Hepatocyte (in vitro differentiated cells): Measurements from ENCODE around the gene FBXO33. TPM values are rescaled to one million over a fixed set of nuclear protein-coding genes. Genes with fewer than 3 reads are reported as not detected.

Experiments used
- DNase-seq: peaks from one replicate; pipeline ENCODE4 v3.0.0-alpha.2; 2016; ENCODE audit warnings: low spot score
- H2AFZ ChIP-seq: fragments of 200-600 bp; sonication (generic); 2 replicates; pipeline ENCODE4 v1.6.0; 2016; ENCODE audit warnings: antibody characterized with exemption, mild to moderate bottlenecking
- H3K27ac ChIP-seq: fragments of 200-600 bp; sonication (generic); 2 replicates; pipeline ENCODE4 v1.5.1; 2016; ENCODE audit warnings: mild to moderate bottlenecking
- H3K27me3 ChIP-seq: fragments of 200-600 bp; sonication (generic); 2 replicates; pipeline ENCODE4 v1.6.1; 2016
- H3K36me3 ChIP-seq: fragments of 200-600 bp; sonication (generic); replicated peaks from 2 replicates; pipeline ENCODE4 v1.5.1; 2016; ENCODE audit warnings: low read depth; ENCODE audit not compliant: insufficient read depth
- H3K4me1 ChIP-seq: fragments of 200-600 bp; sonication (generic); 2 replicates; pipeline ENCODE4 v1.5.1; 2016; ENCODE audit warnings: mild to moderate bottlenecking, moderate library complexity; ENCODE audit not compliant: insufficient read depth
- H3K4me2 ChIP-seq: fragments of 200-600 bp; sonication (generic); 2 replicates; pipeline ENCODE4 v1.6.0; 2016
- H3K4me3 ChIP-seq: fragments of 200-600 bp; sonication (generic); 2 replicates; pipeline ENCODE4 v1.5.1; 2016; ENCODE audit warnings: mild to moderate bottlenecking
- H3K79me2 ChIP-seq: fragments of 200-600 bp; sonication (generic); 2 replicates; pipeline ENCODE4 v1.6.0; 2017; ENCODE audit warnings: mild to moderate bottlenecking
- H3K9me2 ChIP-seq: fragments of 200-600 bp; sonication (generic); replicated peaks from 2 replicates; pipeline ENCODE4 v1.6.0; 2017; ENCODE audit warnings: mild to moderate bottlenecking; ENCODE audit not compliant: insufficient read depth
- H3K9me3 ChIP-seq: fragments of 200-600 bp; sonication (generic); 2 replicates; pipeline ENCODE4 v1.5.1; 2016; ENCODE audit warnings: low read depth, mild to moderate bottlenecking
- H4K20me1 ChIP-seq: fragments of 200-600 bp; sonication (generic); 2 replicates; pipeline ENCODE4 v1.6.0; 2016; ENCODE audit warnings: mild to moderate bottlenecking; ENCODE audit not compliant: insufficient read depth, poor library complexity, severe bottlenecking
- EZH2 ChIP-seq: fragments of 200-600 bp; sonication (generic); IDR thresholded peaks from 2 replicates; pipeline ENCODE4 v1.6.1; 2016; ENCODE audit warnings: antibody characterized with exemption, mild to moderate bottlenecking, borderline replicate concordance
- EZH2phosphoT487 ChIP-seq: fragments of 200-600 bp; sonication (generic); IDR thresholded peaks from one replicate; pipeline ENCODE4 v1.6.1; 2018; ENCODE audit warnings: antibody characterized with exemption, mild to moderate bottlenecking, low read depth, moderate library complexity; ENCODE audit not compliant: unreplicated experiment, severe bottlenecking
- WGBS: methylation state at CpG from one replicate; pipeline ENCODE4 v1.1.6; 2016; ENCODE audit warnings: low lambda C conversion rate; ENCODE audit errors: missing lambda C conversion rate; 5-methylcytosine and 5-hydroxymethylcytosine counted together
- polyA plus RNA-seq: library from polyadenylated mRNA; unstranded; fragments of >200 nt; fragmentation: Nextera tagmentation; extraction: Ambion mirVana; gene quantifications from 2 replicates; pipeline ENCODE4 v1.2.1, GENCODE V29; 2016
- total RNA-seq: library from RNA; depleted of rRNA; stranded (reverse); fragments of >200 nt; gene quantifications from 2 replicates; pipeline ENCODE4 v1.2.3, GENCODE V29; 2014
- TF ChIP-seq, protein P1 (sequence below): fragments of 200-600 bp; sonication (generic); IDR thresholded peaks from 2 replicates; pipeline ENCODE4 v1.5.1; 2016; ENCODE audit warnings: antibody characterized with exemption, mild to moderate bottlenecking; ENCODE audit not compliant: poor library complexity

The FBXO33 gene
- total and polyA plus RNA-seq, 2 experiments from 2014 or later = 12.0 to 19.4 TPM

DNA sequence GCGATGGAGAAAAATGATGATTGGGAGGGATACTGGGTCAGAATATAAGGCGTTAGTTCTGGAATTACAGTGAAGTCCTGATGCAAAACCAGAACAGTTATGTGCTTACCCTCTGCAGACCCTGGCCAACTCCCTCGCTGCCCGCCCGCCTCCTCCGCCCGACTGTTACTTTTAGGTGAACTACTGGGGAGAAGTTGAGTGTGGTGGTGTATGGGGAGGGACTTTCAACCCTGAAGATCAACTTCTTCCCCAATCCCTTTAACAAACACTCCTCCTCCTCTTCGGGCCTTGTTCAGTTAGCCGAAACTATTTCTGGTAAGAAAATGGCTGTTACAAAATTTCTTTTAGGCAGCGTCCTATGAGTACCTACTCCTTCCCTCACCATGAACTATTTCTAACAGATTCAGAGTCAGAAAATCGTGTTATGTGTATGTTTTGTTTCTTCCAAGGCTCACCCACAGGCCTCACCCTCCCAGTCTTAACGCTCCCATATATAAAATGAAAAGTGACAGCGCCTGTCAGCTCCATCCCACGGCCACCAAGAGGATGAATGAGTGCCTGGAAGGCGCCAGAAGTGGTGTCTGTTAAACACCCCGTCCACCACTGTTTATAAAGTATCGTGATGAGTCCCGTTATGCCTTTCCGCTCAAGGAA is 1.3 kb downstream of the FBXO33 start:
- DNase-seq = no peak
- peaks cover 56% of the 10 kb centered on the region for H3K79me2 ChIP-seq
- peak overlapping the region; percentile 92 for H3K4me3 ChIP-seq
- no peaks in the 10 kb centered on the region for H3K9me2 ChIP-seq
- no peaks in the 10 kb centered on the region for H3K36me3 ChIP-seq
- H2AFZ ChIP-seq = peak overlapping the region; percentile 47
- TF ChIP-seq, protein P1, sequence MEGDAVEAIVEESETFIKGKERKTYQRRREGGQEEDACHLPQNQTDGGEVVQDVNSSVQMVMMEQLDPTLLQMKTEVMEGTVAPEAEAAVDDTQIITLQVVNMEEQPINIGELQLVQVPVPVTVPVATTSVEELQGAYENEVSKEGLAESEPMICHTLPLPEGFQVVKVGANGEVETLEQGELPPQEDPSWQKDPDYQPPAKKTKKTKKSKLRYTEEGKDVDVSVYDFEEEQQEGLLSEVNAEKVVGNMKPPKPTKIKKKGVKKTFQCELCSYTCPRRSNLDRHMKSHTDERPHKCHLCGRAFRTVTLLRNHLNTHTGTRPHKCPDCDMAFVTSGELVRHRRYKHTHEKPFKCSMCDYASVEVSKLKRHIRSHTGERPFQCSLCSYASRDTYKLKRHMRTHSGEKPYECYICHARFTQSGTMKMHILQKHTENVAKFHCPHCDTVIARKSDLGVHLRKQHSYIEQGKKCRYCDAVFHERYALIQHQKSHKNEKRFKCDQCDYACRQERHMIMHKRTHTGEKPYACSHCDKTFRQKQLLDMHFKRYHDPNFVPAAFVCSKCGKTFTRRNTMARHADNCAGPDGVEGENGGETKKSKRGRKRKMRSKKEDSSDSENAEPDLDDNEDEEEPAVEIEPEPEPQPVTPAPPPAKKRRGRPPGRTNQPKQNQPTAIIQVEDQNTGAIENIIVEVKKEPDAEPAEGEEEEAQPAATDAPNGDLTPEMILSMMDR = no peak
- TF ChIP-seq EZH2 (no peak), EZH2phosphoT487 (no peak)
- peaks cover 15% of the 10 kb centered on the region for H3K4me1 ChIP-seq
- H3K4me2 ChIP-seq = peak overlapping the region; percentile 93
- no peaks in the 10 kb centered on the region for H3K27me3 ChIP-seq
- WGBS = 17% methylated on average over 19 of the region's 19 CpGs
- peak overlapping the region; percentile 98 for H3K27ac ChIP-seq
- peaks cover 14% of the 10 kb centered on the region for H4K20me1 ChIP-seq
- H3K9me3 ChIP-seq = no peaks in the 10 kb centered on the region

DNA sequence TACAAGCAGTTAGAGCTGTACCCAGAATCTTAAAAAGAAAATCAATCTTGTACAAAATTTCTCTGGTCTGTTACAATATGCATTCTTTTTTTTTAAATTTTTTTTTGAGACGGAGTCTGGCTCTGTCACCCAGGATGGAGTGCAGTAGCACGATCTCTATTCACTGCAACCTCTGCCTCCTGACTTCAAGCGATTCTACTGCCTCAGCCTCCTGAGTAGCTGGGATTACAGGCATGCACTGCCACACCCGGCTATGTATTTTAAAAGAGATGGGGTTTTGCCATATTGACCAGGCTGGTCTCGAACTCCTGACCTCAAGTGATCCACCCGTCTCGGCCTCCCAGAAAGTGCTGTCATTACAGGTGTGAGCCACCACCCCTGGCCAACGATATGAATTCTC is 4.1 kb downstream of the FBXO33 start:
- Histone ChIP-seq H4K20me1 (peaks cover 18% of the 10 kb centered on the region), H3K4me1 (peaks cover 15% of the 10 kb centered on the region), H3K36me3 (no peaks in the 10 kb centered on the region), H3K9me2 (no peaks in the 10 kb centered on the region), H2AFZ (no peak overlapping the region), H3K4me3 (no peak overlapping the region), H3K27ac (no peak overlapping the region), H3K4me2 (no peak overlapping the region), H3K9me3 (no peaks in the 10 kb centered on the region), H3K27me3 (no peaks in the 10 kb centered on the region), H3K79me2 (peaks cover 83% of the 10 kb centered on the region)
- TF ChIP-seq, protein P1 = no peak
- TF ChIP-seq EZH2phosphoT487 (no peak), EZH2 (no peak)
- 95% methylated on average over 8 of the region's 8 CpGs for WGBS
- no peak for DNase-seq

DNA sequence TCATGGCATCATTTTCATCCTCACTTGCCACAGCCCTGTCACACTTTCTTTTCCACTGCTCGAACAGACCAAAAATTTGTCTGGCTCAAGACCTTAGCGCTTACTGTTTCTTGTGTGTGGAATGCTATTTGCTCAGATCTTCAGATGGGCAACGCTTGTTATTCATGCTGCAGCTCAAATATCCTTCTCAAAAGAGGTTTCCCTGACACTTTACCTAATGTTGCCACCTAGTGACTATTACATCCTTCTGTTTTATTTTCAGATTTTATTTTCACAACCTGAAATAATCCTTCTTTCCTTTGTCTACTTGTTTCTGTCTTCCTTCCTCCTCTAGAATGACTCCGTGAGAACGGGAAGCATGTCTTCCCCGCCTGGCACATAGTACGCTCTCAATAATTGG is 5.6 kb downstream of the FBXO33 start:
- Histone ChIP-seq H2AFZ (no peak overlapping the region), H3K27me3 (no peaks in the 10 kb centered on the region), H3K9me2 (no peaks in the 10 kb centered on the region), H4K20me1 (peaks cover 18% of the 10 kb centered on the region), H3K36me3 (no peaks in the 10 kb centered on the region), H3K79me2 (peaks cover 85% of the 10 kb centered on the region), H3K4me2 (peak overlapping the region; percentile 36), H3K4me1 (peaks cover 15% of the 10 kb centered on the region), H3K9me3 (no peaks in the 10 kb centered on the region), H3K4me3 (no peak overlapping the region), H3K27ac (no peak overlapping the region)
- TF ChIP-seq, protein P1 = peak; percentile 40
- no peak for TF ChIP-seq EZH2phosphoT487
- TF ChIP-seq EZH2 = no peak
- DNase-seq = peak; percentile 26
- WGBS = 64% methylated on average over 7 of the region's 7 CpGs

DNA sequence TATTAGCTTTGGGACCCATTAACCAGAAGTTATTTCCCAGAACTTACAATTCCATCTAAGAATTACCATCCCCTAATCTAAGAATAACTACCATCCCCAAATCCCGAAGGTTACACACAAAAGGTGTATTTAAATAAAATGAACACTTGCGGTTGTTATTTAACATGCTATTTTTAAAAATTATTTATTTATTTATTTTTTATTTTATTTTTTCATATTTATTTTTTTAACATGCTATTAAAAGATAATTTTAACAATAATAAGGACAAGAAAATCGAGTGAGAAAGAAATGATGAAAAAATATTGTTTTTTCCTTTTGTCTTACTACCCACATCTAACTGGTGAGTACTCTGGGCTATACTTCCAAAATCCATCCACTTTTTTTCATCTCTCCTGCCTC is 6.3 kb downstream of the FBXO33 start:
- no peaks in the 10 kb centered on the region for H3K27me3 ChIP-seq
- H3K4me2 ChIP-seq = no peak overlapping the region
- H3K4me3 ChIP-seq = no peak overlapping the region
- no peaks in the 10 kb centered on the region for H3K9me3 ChIP-seq
- no peak for TF ChIP-seq EZH2phosphoT487
- no peak for TF ChIP-seq EZH2
- TF ChIP-seq, protein P1 = no peak
- no peak for DNase-seq
- H3K4me1 ChIP-seq = peaks cover 15% of the 10 kb centered on the region
- no peaks in the 10 kb centered on the region for H3K36me3 ChIP-seq
- H3K79me2 ChIP-seq = peaks cover 85% of the 10 kb centered on the region
- peaks cover 18% of the 10 kb centered on the region for H4K20me1 ChIP-seq
- no peak overlapping the region for H3K27ac ChIP-seq
- H2AFZ ChIP-seq = no peak overlapping the region
- WGBS = 95% methylated on average over 3 of the region's 3 CpGs
- H3K9me2 ChIP-seq = no peaks in the 10 kb centered on the region
